GM15510 (cell line): Measurements from ENCODE around the gene GRIN2A.

Source experiments
- POLR2A ChIP-seq: IDR thresholded peaks from 3 replicates; pipeline ENCODE4 v1.6.1; 2011; ENCODE audit warnings: borderline replicate concordance; ENCODE audit not compliant: insufficient read length; ENCODE audit errors: extremely low read depth

GRIN2A gene

GRCh38 chr16:10126686-10127085 lies 55.5 kb downstream of the GRIN2A start:
- no peak for TF ChIP-seq POLR2A

- no peak for TF ChIP-seq POLR2A
Observed at GRCh38 chr16:10123141-10123540, 59.1 kb downstream of the GRIN2A start.

- no peak for TF ChIP-seq POLR2A
Observed at GRCh38 chr16:10122546-10122945, 59.7 kb downstream of the GRIN2A start.

GRCh38 chr16:10121897-10122425 lies 60.3 kb downstream of the GRIN2A start:
- no peak for TF ChIP-seq POLR2A

GRCh38 chr16:10121491-10121890 lies 60.7 kb downstream of the GRIN2A start:
- no peak for TF ChIP-seq POLR2A

GRCh38 chr16:10120953-10121352 lies 61.3 kb downstream of the GRIN2A start:
- no peak for TF ChIP-seq POLR2A

- no peak for TF ChIP-seq POLR2A
Observed at GRCh38 chr16:10114409-10114808, 67.8 kb downstream of the GRIN2A start.

GRCh38 chr16:10113248-10113647 lies 69.0 kb downstream of the GRIN2A start:
- no peak for TF ChIP-seq POLR2A

GRCh38 chr16:10112021-10112420 lies 70.2 kb downstream of the GRIN2A start:
- TF ChIP-seq POLR2A: no peak

- no peak for TF ChIP-seq POLR2A
Observed at GRCh38 chr16:10111156-10111761, 71.0 kb downstream of the GRIN2A start.

- no peak for TF ChIP-seq POLR2A
Observed at GRCh38 chr16:10110552-10110951, 71.7 kb downstream of the GRIN2A start.

- no peak for TF ChIP-seq POLR2A
Observed at GRCh38 chr16:10107081-10107480, 75.1 kb downstream of the GRIN2A start.

- no peak for TF ChIP-seq POLR2A
Observed at GRCh38 chr16:10103700-10104099, 78.5 kb downstream of the GRIN2A start.

GRCh38 chr16:10103118-10103517 lies 79.1 kb downstream of the GRIN2A start:
- TF ChIP-seq POLR2A: no peak

GRCh38 chr16:10100829-10101228 lies 81.4 kb downstream of the GRIN2A start:
- no peak for TF ChIP-seq POLR2A

- no peak for TF ChIP-seq POLR2A
Observed at GRCh38 chr16:10098991-10099390, 83.2 kb downstream of the GRIN2A start.

- TF ChIP-seq POLR2A: no peak
Observed at GRCh38 chr16:10097271-10097670, 85.0 kb downstream of the GRIN2A start.
